BJ (cell line): ENCODE results near the gene FEV. TPM values are rescaled to one million over a fixed set of nuclear protein-coding genes. Genes with fewer than 3 reads are reported as not detected.

ENCODE experiments used
- CTCF ChIA-PET: fragments of 350-600 bp; formaldehyde crosslinking; extraction: SDS; loops from one replicate; lab custom pipeline; 2021; ENCODE audit warnings: antibody characterized with exemption, inconsistent platforms; lab: Yijun Ruan, JAX
- POLR2A ChIA-PET: fragments of 300-600 bp; sonication (Branson Sonifier 250); formaldehyde crosslinking; extraction: SDS; loops from one replicate; lab custom pipeline; 2021; ENCODE audit warnings: antibody characterized with exemption; lab: Charles Lee
- DNase-seq: peaks from one replicate; pipeline ENCODE4 v3.0.0-alpha.2; 2011; ENCODE audit warnings: low read depth
- H3K27me3 ChIP-seq: 2 replicates; pipeline ENCODE4 v1.6.0; 2011; ENCODE audit warnings: low read length; ENCODE audit not compliant: control insufficient read depth, insufficient read depth
- H3K36me3 ChIP-seq: 2 replicates; pipeline ENCODE4 v1.5.1; 2011; ENCODE audit warnings: low read length; ENCODE audit not compliant: control insufficient read depth, insufficient read depth
- H3K4me3 ChIP-seq: 2 replicates; pipeline ENCODE4 v1.5.1; 2011; ENCODE audit warnings: low read depth, mild to moderate bottlenecking, control low read depth, low read length
- CTCF ChIP-seq: IDR thresholded peaks from 2 replicates; pipeline ENCODE4 v1.5.1; 2011; ENCODE audit warnings: low read depth, mild to moderate bottlenecking, control low read depth, inconsistent platforms, low read length, moderate library complexity; ENCODE audit not compliant: insufficient read depth
- polyA plus RNA-seq: library from polyadenylated mRNA; depleted of rRNA; stranded (reverse); fragments of >200 nt; gene quantifications from 2 replicates; pipeline ENCODE4 v1.2.3, GENCODE V29; 2011

FEV gene
- polyA plus RNA-seq, 1 experiment: not detected

GRCh38 chr2:218982586-218983262 lies 2.3 kb downstream of the FEV start:
- ChIA-PET CTCF (interaction anchor here (0.5 to 4.0 kb wide), 6 partner anchors 13 to 290 kb away, joined by 3 to 44 read pairs (median 14); no protein-coding TSS in a partner anchor), POLR2A (no interaction called here)
- no peak for DNase-seq
- no peak for TF ChIP-seq CTCF
- Histone ChIP-seq H3K4me3 (no peak overlapping the region), H3K36me3 (no peaks in the 10 kb centered on the region), H3K27me3 (peaks cover 64% of the 10 kb centered on the region)

DNA sequence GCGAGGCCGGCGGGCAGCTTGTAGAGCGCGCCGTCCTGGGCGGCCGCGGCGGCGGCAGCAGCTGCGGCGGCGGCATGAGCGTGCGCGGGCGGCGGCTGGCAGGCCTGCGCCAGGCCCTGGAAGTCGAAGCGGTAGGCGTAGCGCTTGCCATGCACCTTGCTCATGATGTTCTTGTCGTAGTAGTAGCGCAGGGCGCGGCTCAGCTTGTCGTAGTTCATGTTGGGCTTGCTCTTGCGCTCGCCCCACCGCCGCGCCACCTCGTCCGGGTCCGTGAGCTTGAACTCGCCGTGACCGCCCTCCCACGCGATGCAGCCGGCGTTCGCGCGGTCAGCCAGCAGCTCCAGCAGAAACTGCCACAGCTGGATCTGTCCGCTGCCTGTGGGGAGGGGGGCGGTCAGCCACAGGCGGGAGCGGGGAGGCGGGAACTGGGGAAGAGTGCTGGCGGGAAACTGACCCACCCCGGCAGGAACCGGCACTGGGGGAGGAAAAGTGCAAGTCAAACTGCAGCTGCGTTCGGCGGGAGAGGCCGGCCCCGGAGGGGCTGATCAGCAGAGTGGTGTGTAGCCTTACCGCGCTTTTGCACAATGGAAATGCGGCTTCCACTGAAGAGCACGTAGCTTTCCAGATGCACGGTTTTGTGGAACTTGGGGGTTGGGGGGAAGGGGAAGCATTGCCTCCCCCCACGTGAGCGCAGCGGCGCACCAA lies 3.0 kb downstream of the FEV start:
- no peaks in the 10 kb centered on the region for H3K36me3 ChIP-seq
- no peak for DNase-seq
- ChIA-PET CTCF (interaction anchor here (0.9 to 4.0 kb wide), 7 partner anchors 13 to 173 kb away, joined by 3 to 44 read pairs (median 11); no protein-coding TSS in a partner anchor), POLR2A (no interaction called here)
- H3K4me3 ChIP-seq: no peak overlapping the region
- peaks cover 61% of the 10 kb centered on the region for H3K27me3 ChIP-seq
- TF ChIP-seq CTCF: no peak

DNA sequence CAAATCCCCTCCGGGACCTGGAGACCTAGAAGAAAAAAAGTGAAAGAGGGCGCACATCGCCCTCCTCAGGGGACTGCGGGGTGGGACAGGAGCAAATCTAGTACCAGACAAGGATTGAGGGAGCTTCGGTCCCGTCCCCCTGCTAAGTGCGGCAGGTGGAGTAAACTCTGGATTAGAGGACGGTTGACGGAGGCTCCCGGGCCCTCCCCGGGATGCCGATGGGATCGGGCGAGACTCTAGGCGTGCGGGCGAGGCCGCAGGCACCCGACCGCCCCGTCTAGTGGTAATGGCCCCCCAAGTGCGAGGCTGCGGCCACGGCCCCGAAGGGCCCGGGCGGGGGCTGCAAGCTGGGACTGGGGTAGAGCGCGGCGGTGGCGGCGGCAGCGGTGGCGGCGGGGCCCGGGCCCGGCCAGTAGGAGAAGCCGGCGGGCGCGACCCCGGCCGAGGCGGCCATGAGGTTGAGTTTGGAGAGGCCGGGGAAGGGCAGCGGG lies 3.5 kb downstream of the FEV start:
- ChIA-PET POLR2A (no interaction called here), CTCF (interaction anchor here (0.9 to 4.0 kb wide), 8 partner anchors 14 to 174 kb away, joined by 3 to 44 read pairs (median 9); no protein-coding TSS in a partner anchor)
- Histone ChIP-seq H3K27me3 (peaks cover 58% of the 10 kb centered on the region), H3K4me3 (no peak overlapping the region), H3K36me3 (no peaks in the 10 kb centered on the region)
- TF ChIP-seq CTCF: no peak
- no peak for DNase-seq

DNA sequence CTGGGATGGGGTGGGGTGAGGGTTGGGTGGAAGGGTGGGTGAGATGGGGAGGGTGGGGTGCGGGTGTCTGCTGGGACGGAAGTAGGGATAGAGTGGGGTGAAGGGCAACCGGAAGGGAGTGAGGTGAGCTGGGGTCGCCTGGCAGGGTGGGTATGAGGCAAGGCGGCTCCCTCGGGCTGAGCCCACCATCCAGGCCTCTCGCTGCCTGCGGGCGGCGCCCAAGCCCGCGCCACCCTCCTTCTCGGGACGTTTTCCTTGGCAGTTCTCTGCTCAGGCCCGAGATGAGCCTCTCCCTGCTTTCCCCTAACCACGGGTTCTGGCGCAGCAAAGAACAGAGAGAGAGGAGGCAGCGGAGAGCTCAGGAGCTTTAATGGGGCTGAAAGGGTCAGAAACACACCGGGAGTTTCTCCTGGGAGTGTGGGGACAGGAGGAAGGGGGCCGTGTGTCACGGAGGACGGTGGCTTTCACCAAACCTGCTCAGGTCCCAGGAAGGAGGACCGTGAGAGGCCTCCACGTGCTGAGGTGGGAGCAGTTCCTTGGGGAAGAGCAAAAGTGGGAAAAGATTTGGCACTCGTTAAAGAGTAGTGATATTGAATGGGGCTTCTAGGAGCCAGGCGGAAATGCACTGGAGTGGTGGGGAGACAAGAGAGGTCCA lies 4.1 kb downstream of the FEV start:
- Histone ChIP-seq H3K27me3 (peaks cover 59% of the 10 kb centered on the region), H3K4me3 (no peak overlapping the region), H3K36me3 (no peaks in the 10 kb centered on the region)
- TF ChIP-seq CTCF: 0 out of 2 replicates have a peak, but pooled peaks have one; percentile 15
- POLR2A ChIA-PET: no interaction called here
- CTCF ChIA-PET: interaction anchor here (0.6 to 4.0 kb wide), 40 partner anchors 9 to 314 kb away, joined by 3 to 44 read pairs (median 4); partner anchors contain the start of gene CDK5R2
- no peak for DNase-seq
